Measurements from ENCODE around the gene APOBEC3B.

- TF ChIP-seq ZFP3 (CRISPR knock-in tag; IDR thresholded peaks at IDR 0.05) = no peak
- no peak for TF ChIP-seq PATZ1 (CRISPR knock-in tag; IDR thresholded peaks at IDR 0.05; ENCODE audit: borderline replicate concordance)
- no peak for TF ChIP-seq ZNF8 (CRISPR knock-in tag; IDR thresholded peaks at IDR 0.05)
Measured at GRCh38 chr22:39010946-39011345, 28.8 kb downstream of the APOBEC3B start.
